GM23338 (cell line): ENCODE results near the gene MANSC1. TPM values are rescaled to one million over a fixed set of nuclear protein-coding genes. Genes with fewer than 3 reads are reported as not detected.

ENCODE experiments used
- ATAC-seq: fragments of 200-7000 bp; cut with Tn5 transposase; 3 replicates; pipeline ENCODE4 v1.9.1; 2020
- DNase-seq: peaks from one replicate; pipeline ENCODE4 v3.0.0-alpha.2; 2015; ENCODE audit warnings: low spot score
- H2AFZ ChIP-seq: fragments of 200-600 bp; sonication (generic); 2 replicates; pipeline ENCODE4 v1.8.0; 2016; ENCODE audit warnings: antibody characterized with exemption, mild to moderate bottlenecking, moderate library complexity
- H3F3A ChIP-seq: fragments of 200-600 bp; sonication (generic); replicated peaks from 2 replicates; pipeline ENCODE4 v1.8.0; 2017; ENCODE audit warnings: antibody characterized with exemption, mixed run types, low read depth
- H3K27ac ChIP-seq: fragments of 200-600 bp; sonication (generic); 2 replicates; pipeline ENCODE4 v1.6.1; 2016; ENCODE audit warnings: low read depth
- H3K27me3 ChIP-seq: fragments of 200-600 bp; sonication (generic); 2 replicates; pipeline ENCODE4 v1.8.0; 2016; ENCODE audit warnings: mild to moderate bottlenecking, mixed run types, moderate library complexity; ENCODE audit not compliant: insufficient read depth
- H3K36me3 ChIP-seq: fragments of 200-600 bp; sonication (generic); 2 replicates; pipeline ENCODE4 v1.8.0; 2016; ENCODE audit warnings: mild to moderate bottlenecking; ENCODE audit not compliant: insufficient read depth
- H3K4me1 ChIP-seq: fragments of 200-600 bp; sonication (generic); 2 replicates; pipeline ENCODE4 v1.8.0; 2016; ENCODE audit warnings: mild to moderate bottlenecking, moderate library complexity; ENCODE audit not compliant: insufficient read depth
- H3K4me2 ChIP-seq: fragments of 200-600 bp; sonication (generic); 2 replicates; pipeline ENCODE4 v1.7.1; 2017; ENCODE audit warnings: mixed run types
- H3K4me3 ChIP-seq: fragments of 200-600 bp; sonication (generic); 2 replicates; pipeline ENCODE4 v1.6.1; 2016; ENCODE audit warnings: mixed run types
- H3K79me2 ChIP-seq: fragments of 200-600 bp; sonication (generic); replicated peaks from 2 replicates; pipeline ENCODE4 v1.8.0; 2017; ENCODE audit warnings: mild to moderate bottlenecking; ENCODE audit not compliant: insufficient read depth
- H3K9me2 ChIP-seq: fragments of 200-600 bp; sonication (generic); 2 replicates; pipeline ENCODE4 v1.8.0; 2017; ENCODE audit not compliant: insufficient read depth
- H4K20me1 ChIP-seq: fragments of 200-600 bp; sonication (generic); replicated peaks from 2 replicates; pipeline ENCODE4 v1.8.0; 2017; ENCODE audit warnings: mild to moderate bottlenecking; ENCODE audit not compliant: insufficient read depth
- H3K27ac Mint-ChIP-seq: 2 replicates; pipeline ENCODE4 v1.8.0; 2020; ENCODE audit warnings: inconsistent platforms, mild to moderate bottlenecking, moderate library complexity, mixed read lengths
- H3K27me3 Mint-ChIP-seq: 3 replicates; pipeline ENCODE4 v1.8.0; 2022; ENCODE audit warnings: low read depth, mild to moderate bottlenecking, moderate library complexity, mixed read lengths, inconsistent platforms; ENCODE audit not compliant: insufficient read depth, poor library complexity
- H3K36me3 Mint-ChIP-seq: 3 replicates; pipeline ENCODE4 v1.8.0; 2021; ENCODE audit warnings: low read depth, mild to moderate bottlenecking, inconsistent platforms, moderate library complexity, mixed read lengths
- H3K4me1 Mint-ChIP-seq: 3 replicates; pipeline ENCODE4 v1.8.0; 2020; ENCODE audit warnings: mild to moderate bottlenecking, inconsistent platforms, mixed read lengths
- H3K4me3 Mint-ChIP-seq: 3 replicates; pipeline ENCODE4 v1.8.0; 2021; ENCODE audit warnings: moderate library complexity, mild to moderate bottlenecking, inconsistent platforms, mixed read lengths
- H3K9me3 Mint-ChIP-seq: 3 replicates; pipeline ENCODE4 v1.8.0; 2020; ENCODE audit warnings: moderate library complexity, mild to moderate bottlenecking, inconsistent platforms, mixed read lengths
- CREB1 ChIP-seq: fragments of 250-450 bp; sonication (Bioruptor Pico); IDR thresholded peaks from 2 replicates; pipeline ENCODE4 v1.5.0; 2020; ENCODE audit warnings: low read depth, mild to moderate bottlenecking, moderate library complexity
- CTCF ChIP-seq, 2 experiments: fragments of 200-600 bp in 1 of 2; sonication (generic) in 1 of 2; conservative IDR thresholded peaks; 2 replicates each; pipeline versions ENCODE4 v1.5.1 to v1.6.1; 2016 to 2017; ENCODE audit warnings: antibody characterized with exemption in 2 of 2, low read depth in 2 of 2, mild to moderate bottlenecking in 2 of 2, moderate library complexity in 1 of 2
- EZH2 ChIP-seq: fragments of 200-600 bp; sonication (generic); IDR thresholded peaks from one replicate; pipeline ENCODE4 v1.8.0; 2017; ENCODE audit warnings: antibody characterized with exemption, mild to moderate bottlenecking, low read depth; ENCODE audit not compliant: unreplicated experiment
- EZH2phosphoT487 ChIP-seq: fragments of 200-600 bp; sonication (generic); IDR thresholded peaks from one replicate; pipeline ENCODE4 v1.8.1; 2018; ENCODE audit warnings: antibody characterized with exemption; ENCODE audit not compliant: unreplicated experiment
- JUNB ChIP-seq: IDR thresholded peaks from one replicate; pipeline ENCODE4 v1.6.1; 2016; ENCODE audit warnings: antibody characterized with exemption; ENCODE audit not compliant: unreplicated experiment
- NANOG ChIP-seq: IDR thresholded peaks from 2 replicates; pipeline ENCODE4 v1.6.1; 2016; ENCODE audit warnings: antibody characterized with exemption, borderline replicate concordance
- POLR2AphosphoS5 ChIP-seq: IDR thresholded peaks from 2 replicates; pipeline ENCODE4 v1.6.1; 2016; ENCODE audit warnings: antibody characterized with exemption, low read depth
- STAT1 ChIP-seq: IDR thresholded peaks from one replicate; pipeline ENCODE4 v1.6.1; 2016; ENCODE audit warnings: antibody characterized with exemption; ENCODE audit not compliant: unreplicated experiment
- ZNF114 ChIP-seq: fragments of 250-450 bp; sonication (Bioruptor Pico); IDR thresholded peaks from 2 replicates; pipeline ENCODE4 v1.5.0; 2020; ENCODE audit warnings: mild to moderate bottlenecking, moderate library complexity
- ZNF331 ChIP-seq: fragments of 250-450 bp; sonication (Bioruptor Pico); IDR thresholded peaks from 2 replicates; pipeline ENCODE4 v1.5.0; 2020; ENCODE audit warnings: low read depth, mild to moderate bottlenecking, moderate library complexity
- polyA plus RNA-seq: library from polyadenylated mRNA; unstranded; fragments of >200 nt; fragmentation: Nextera tagmentation; extraction: Ambion mirVana; gene quantifications from 2 replicates; pipeline ENCODE4 v1.2.1, GENCODE V29; 2016
- total RNA-seq: library from RNA; depleted of rRNA; stranded (reverse); fragments of >200 nt; shearing (Covaris generic); gene quantifications from 2 replicates; pipeline ENCODE4 v1.2.3, GENCODE V29; 2014
- TF ChIP-seq, protein P1 (sequence below): IDR thresholded peaks from 2 replicates; pipeline ENCODE4 v1.6.1; 2016; ENCODE audit warnings: antibody characterized with exemption
- TF ChIP-seq, protein P2 (sequence below): IDR thresholded peaks from one replicate; pipeline ENCODE4 v1.6.1; 2018; ENCODE audit warnings: antibody characterized with exemption; ENCODE audit not compliant: unreplicated experiment
- TF ChIP-seq, protein P3 (sequence below): fragments of 250-450 bp; sonication (Bioruptor Pico); IDR thresholded peaks from 2 replicates; pipeline ENCODE4 v1.5.0; 2020; ENCODE audit warnings: mild to moderate bottlenecking, moderate library complexity

Gene MANSC1
- total and polyA plus RNA-seq, 2 experiments from 2014 or later: 4.4 to 5.1 TPM

DNA sequence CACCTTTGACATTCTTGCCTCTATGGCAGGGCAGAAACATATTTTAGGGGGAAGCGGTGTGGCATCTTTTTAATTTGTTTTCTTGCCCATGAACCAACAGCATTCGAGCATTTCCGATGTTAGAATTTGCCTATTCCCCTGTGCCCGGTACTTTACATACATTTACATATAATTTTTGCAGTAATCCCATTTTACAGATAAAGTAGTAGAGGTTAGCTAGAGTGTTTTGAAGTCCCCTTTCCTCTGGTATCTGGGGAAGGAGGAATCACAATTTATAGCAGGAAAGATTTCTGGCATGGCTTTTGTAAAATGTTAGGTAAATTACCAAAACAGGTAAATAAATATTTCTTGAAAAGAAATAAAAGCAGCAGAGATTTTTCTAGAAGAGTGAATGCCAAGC is 8.5 kb upstream of the MANSC1 start:
- no peaks in the 10 kb centered on the region for H3K36me3 ChIP-seq
- no peaks in the 10 kb centered on the region for H3K9me3 Mint-ChIP-seq
- H3K4me3 Mint-ChIP-seq: peak overlapping the region; percentile 95
- ATAC-seq (no peak), DNase-seq (no peak)
- peaks cover 8% of the 10 kb centered on the region; the same call in 1 of the 2 replicates for H3F3A ChIP-seq
- H3K27ac Mint-ChIP-seq: no peak overlapping the region
- no peaks in the 10 kb centered on the region for H4K20me1 ChIP-seq
- no peak overlapping the region for H3K27ac ChIP-seq
- peaks cover 4% of the 10 kb centered on the region for H3K27me3 Mint-ChIP-seq
- peak overlapping the region; percentile 100; the same call in 1 of the 2 replicates for H3K4me2 ChIP-seq
- H3K79me2 ChIP-seq: peaks cover 20% of the 10 kb centered on the region
- TF ChIP-seq POLR2AphosphoS5: no peak
- no peak for TF ChIP-seq ZNF331
- no peak for TF ChIP-seq NANOG
- no peak for TF ChIP-seq CTCF (conservative IDR thresholded peaks at IDR 0.05; ENCODE audit: low read depth in 2 of 2)
- no peak for TF ChIP-seq ZNF114 (CRISPR knock-in tag)
- TF ChIP-seq, protein P1, sequence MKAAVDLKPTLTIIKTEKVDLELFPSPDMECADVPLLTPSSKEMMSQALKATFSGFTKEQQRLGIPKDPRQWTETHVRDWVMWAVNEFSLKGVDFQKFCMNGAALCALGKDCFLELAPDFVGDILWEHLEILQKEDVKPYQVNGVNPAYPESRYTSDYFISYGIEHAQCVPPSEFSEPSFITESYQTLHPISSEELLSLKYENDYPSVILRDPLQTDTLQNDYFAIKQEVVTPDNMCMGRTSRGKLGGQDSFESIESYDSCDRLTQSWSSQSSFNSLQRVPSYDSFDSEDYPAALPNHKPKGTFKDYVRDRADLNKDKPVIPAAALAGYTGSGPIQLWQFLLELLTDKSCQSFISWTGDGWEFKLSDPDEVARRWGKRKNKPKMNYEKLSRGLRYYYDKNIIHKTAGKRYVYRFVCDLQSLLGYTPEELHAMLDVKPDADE: no peak
- no peak for TF ChIP-seq STAT1
- TF ChIP-seq EZH2phosphoT487: no peak
- TF ChIP-seq JUNB: no peak
- TF ChIP-seq CREB1 (CRISPR knock-in tag): no peak
- no peak for TF ChIP-seq EZH2
- TF ChIP-seq, protein P2, sequence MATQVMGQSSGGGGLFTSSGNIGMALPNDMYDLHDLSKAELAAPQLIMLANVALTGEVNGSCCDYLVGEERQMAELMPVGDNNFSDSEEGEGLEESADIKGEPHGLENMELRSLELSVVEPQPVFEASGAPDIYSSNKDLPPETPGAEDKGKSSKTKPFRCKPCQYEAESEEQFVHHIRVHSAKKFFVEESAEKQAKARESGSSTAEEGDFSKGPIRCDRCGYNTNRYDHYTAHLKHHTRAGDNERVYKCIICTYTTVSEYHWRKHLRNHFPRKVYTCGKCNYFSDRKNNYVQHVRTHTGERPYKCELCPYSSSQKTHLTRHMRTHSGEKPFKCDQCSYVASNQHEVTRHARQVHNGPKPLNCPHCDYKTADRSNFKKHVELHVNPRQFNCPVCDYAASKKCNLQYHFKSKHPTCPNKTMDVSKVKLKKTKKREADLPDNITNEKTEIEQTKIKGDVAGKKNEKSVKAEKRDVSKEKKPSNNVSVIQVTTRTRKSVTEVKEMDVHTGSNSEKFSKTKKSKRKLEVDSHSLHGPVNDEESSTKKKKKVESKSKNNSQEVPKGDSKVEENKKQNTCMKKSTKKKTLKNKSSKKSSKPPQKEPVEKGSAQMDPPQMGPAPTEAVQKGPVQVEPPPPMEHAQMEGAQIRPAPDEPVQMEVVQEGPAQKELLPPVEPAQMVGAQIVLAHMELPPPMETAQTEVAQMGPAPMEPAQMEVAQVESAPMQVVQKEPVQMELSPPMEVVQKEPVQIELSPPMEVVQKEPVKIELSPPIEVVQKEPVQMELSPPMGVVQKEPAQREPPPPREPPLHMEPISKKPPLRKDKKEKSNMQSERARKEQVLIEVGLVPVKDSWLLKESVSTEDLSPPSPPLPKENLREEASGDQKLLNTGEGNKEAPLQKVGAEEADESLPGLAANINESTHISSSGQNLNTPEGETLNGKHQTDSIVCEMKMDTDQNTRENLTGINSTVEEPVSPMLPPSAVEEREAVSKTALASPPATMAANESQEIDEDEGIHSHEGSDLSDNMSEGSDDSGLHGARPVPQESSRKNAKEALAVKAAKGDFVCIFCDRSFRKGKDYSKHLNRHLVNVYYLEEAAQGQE: no peak
- TF ChIP-seq, protein P3, sequence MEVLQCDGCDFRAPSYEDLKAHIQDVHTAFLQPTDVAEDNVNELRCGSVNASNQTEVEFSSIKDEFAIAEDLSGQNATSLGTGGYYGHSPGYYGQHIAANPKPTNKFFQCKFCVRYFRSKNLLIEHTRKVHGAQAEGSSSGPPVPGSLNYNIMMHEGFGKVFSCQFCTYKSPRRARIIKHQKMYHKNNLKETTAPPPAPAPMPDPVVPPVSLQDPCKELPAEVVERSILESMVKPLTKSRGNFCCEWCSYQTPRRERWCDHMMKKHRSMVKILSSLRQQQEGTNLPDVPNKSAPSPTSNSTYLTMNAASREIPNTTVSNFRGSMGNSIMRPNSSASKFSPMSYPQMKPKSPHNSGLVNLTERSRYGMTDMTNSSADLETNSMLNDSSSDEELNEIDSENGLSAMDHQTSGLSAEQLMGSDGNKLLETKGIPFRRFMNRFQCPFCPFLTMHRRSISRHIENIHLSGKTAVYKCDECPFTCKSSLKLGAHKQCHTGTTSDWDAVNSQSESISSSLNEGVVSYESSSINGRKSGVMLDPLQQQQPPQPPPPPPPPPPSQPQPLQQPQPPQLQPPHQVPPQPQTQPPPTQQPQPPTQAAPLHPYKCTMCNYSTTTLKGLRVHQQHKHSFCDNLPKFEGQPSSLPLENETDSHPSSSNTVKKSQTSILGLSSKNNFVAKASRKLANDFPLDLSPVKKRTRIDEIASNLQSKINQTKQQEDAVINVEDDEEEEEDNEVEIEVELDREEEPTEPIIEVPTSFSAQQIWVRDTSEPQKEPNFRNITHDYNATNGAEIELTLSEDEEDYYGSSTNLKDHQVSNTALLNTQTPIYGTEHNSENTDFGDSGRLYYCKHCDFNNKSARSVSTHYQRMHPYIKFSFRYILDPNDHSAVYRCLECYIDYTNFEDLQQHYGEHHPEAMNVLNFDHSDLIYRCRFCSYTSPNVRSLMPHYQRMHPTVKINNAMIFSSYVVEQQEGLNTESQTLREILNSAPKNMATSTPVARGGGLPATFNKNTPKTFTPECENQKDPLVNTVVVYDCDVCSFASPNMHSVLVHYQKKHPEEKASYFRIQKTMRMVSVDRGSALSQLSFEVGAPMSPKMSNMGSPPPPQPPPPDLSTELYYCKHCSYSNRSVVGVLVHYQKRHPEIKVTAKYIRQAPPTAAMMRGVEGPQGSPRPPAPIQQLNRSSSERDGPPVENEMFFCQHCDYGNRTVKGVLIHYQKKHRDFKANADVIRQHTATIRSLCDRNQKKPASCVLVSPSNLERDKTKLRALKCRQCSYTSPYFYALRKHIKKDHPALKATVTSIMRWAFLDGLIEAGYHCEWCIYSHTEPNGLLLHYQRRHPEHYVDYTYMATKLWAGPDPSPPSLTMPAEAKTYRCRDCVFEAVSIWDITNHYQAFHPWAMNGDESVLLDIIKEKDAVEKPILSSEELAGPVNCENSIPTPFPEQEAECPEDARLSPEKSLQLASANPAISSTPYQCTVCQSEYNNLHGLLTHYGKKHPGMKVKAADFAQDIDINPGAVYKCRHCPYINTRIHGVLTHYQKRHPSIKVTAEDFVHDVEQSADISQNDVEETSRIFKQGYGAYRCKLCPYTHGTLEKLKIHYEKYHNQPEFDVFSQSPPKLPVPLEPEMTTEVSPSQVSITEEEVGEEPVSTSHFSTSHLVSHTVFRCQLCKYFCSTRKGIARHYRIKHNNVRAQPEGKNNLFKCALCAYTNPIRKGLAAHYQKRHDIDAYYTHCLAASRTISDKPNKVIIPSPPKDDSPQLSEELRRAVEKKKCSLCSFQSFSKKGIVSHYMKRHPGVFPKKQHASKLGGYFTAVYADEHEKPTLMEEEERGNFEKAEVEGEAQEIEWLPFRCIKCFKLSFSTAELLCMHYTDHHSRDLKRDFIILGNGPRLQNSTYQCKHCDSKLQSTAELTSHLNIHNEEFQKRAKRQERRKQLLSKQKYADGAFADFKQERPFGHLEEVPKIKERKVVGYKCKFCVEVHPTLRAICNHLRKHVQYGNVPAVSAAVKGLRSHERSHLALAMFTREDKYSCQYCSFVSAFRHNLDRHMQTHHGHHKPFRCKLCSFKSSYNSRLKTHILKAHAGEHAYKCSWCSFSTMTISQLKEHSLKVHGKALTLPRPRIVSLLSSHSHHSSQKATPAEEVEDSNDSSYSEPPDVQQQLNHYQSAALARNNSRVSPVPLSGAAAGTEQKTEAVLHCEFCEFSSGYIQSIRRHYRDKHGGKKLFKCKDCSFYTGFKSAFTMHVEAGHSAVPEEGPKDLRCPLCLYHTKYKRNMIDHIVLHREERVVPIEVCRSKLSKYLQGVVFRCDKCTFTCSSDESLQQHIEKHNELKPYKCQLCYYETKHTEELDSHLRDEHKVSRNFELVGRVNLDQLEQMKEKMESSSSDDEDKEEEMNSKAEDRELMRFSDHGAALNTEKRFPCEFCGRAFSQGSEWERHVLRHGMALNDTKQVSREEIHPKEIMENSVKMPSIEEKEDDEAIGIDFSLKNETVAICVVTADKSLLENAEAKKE (CRISPR knock-in tag): no peak
- H2AFZ ChIP-seq: no peak overlapping the region
- H3K36me3 Mint-ChIP-seq: no peaks in the 10 kb centered on the region
- no peaks in the 10 kb centered on the region for H3K27me3 ChIP-seq
- H3K9me2 ChIP-seq: no peaks in the 10 kb centered on the region
- H3K4me1 Mint-ChIP-seq: peaks cover 24% of the 10 kb centered on the region
- peak overlapping the region; percentile 75; the same call in 1 of the 2 replicates for H3K4me3 ChIP-seq
- H3K4me1 ChIP-seq: peaks cover 13% of the 10 kb centered on the region
